Measurements from ENCODE around the gene CPLANE1. TPM values are rescaled to one million over a fixed set of nuclear protein-coding genes. Genes with fewer than 3 reads are reported as not detected.

The CPLANE1 gene
- total and polyA plus RNA-seq, 10 of the 15 experiments (the other 5 are each of a cell fraction or from before 2014, with no cell fraction given) = 1.7 to 14.8 (median 6.7) TPM

- TF ChIP-seq CTCF (IDR thresholded peaks at IDR 0.05 in 2 of 3, conservative IDR thresholded peaks at IDR 0.05 in 1 of 3; ENCODE audit: control insufficient read depth in 2 of 3, extremely low read depth in 1 of 3, insufficient read depth in 1 of 3, low read depth in 3 of 3, low read length in 3 of 3) (no peak), CBX5 (IDR thresholded peaks at IDR 0.05; ENCODE audit: low read depth) (no peak), HDAC6 (IDR thresholded peaks at IDR 0.05; ENCODE audit: unreplicated experiment) (no peak)
These were observed 172.0 kb downstream of the CPLANE1 start (continued) for GRCh38 chr5:37077146-37077545.

DNA sequence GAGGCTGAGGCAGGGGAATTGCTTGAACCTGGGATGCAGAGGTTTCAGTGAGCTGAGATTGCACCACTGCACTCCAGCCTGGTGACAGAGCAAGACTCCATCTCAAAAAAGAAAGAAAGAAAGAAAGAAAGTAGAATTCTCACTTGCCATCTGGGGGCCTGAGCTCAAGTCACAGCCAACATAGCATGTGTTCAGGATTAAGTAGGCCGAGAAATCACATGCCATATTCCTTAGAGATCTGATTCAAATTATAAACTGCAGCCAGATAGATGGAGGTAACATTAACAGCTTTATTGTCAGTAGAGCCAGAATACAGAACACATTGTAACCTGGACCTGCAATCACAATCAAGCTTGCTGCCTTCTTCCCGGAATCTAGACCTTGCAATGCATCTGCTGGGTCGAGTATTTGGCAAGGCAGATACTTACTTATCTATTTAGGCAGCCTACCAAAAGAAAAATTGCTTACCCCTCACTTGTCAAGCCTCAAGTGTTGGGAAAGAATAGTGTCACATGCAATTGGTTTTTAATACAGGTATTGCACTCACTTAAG, 173.7 kb downstream of the CPLANE1 start:
- ATAC-seq (no peak), FAIRE-seq (no peak), DNase-seq (ENCODE audit: low read depth, low spot score) (no peak)
- SMC1A ChIA-PET (ENCODE audit: uncharacterized antibody, unreplicated experiment) = interaction anchor here (0.6 to 1.2 kb wide), 3 partner anchors 17 to 68 kb away, joined by 3 read pairs; no protein-coding TSS in a partner anchor
- Histone ChIP-seq H3K79me2 (ENCODE audit: control insufficient read depth, insufficient read depth, low read length) (no peaks in the 10 kb centered on the region), H3K9me3 (replicated peaks; ENCODE audit: control insufficient read depth, insufficient read depth, low read length) (no peaks in the 10 kb centered on the region), H3K9ac (ENCODE audit: control insufficient read depth, insufficient read depth, low read length) (no peak overlapping the region), H3K27me3 (replicated peaks in 1 of 2; ENCODE audit: control insufficient read depth in 2 of 2, insufficient read depth in 2 of 2, low read length in 1 of 2) (no peaks in the 10 kb centered on the region), H3K4me1 (ENCODE audit: control insufficient read depth, insufficient read depth, low read length) (no peaks in the 10 kb centered on the region), H4K20me1 (ENCODE audit: control insufficient read depth, insufficient read depth) (no peaks in the 10 kb centered on the region), H3K4me2 (ENCODE audit: control insufficient read depth, insufficient read depth) (no peak overlapping the region), H3K27ac (ENCODE audit: control insufficient read depth, insufficient read depth) (no peak overlapping the region), H2AFZ (ENCODE audit: control insufficient read depth, low read depth, low read length) (no peak overlapping the region), H3K4me3 (no peak overlapping the region), H3K36me3 (ENCODE audit: control insufficient read depth in 2 of 2, insufficient read depth in 2 of 2, low read length in 1 of 2) (no peaks in the 10 kb centered on the region)
- in situ Hi-C loops (cut with MboI) (no loop called here), intact Hi-C loops (cut with micrococcal nuclease; ENCODE audit: unreplicated experiment) (no loop called here)
- CTCF ChIA-PET = no interaction called here
- RAD21 ChIA-PET (ENCODE audit: unreplicated experiment) = no interaction called here
- POLR2A ChIA-PET = interaction anchor here (1.0 kb wide), 1 partner anchor 28 kb away, joined by 4 read pairs; no protein-coding TSS in a partner anchor
- WGBS (ENCODE audit: insufficient coverage, insufficient replicate concordance, low lambda C conversion rate, missing lambda C conversion rate) = 75% methylated on average over 3 of the region's 3 CpGs
- BruUV-seq (replicated peaks) = no TSS peak
- TF ChIP-seq SUZ12 (IDR thresholded peaks at IDR 0.05; ENCODE audit: unreplicated experiment) (no peak), RFX5 (IDR thresholded peaks at IDR 0.05; ENCODE audit: low read depth, low read length) (no peak), HCFC1 (IDR thresholded peaks at IDR 0.05; ENCODE audit: low read length) (no peak)
- TF ChIP-seq, protein P1, sequence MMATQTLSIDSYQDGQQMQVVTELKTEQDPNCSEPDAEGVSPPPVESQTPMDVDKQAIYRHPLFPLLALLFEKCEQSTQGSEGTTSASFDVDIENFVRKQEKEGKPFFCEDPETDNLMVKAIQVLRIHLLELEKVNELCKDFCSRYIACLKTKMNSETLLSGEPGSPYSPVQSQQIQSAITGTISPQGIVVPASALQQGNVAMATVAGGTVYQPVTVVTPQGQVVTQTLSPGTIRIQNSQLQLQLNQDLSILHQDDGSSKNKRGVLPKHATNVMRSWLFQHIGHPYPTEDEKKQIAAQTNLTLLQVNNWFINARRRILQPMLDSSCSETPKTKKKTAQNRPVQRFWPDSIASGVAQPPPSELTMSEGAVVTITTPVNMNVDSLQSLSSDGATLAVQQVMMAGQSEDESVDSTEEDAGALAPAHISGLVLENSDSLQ (IDR thresholded peaks at IDR 0.05) = no peak
